ENCODE measurements around the gene C18orf63.

GRCh38 chr18:74268175-74268574, 47.5 kb upstream of the C18orf63 start:
- TF ChIP-seq POLR2A (IDR thresholded peaks at IDR 0.05; ENCODE audit: low read length) = no peak
- TF ChIP-seq GATA1 (IDR thresholded peaks at IDR 0.05; ENCODE audit: low read depth, low read length) = no peak

All from erythroblast (primary cell).